ENCODE results near the gene RAB3B. TPM values are rescaled to one million over a fixed set of nuclear protein-coding genes. Genes with fewer than 3 reads are reported as not detected.
"Not testable (repeated sequence)": the region's sequence is repeated elsewhere in the genome, so short reads cannot be mapped to it uniquely, and the experiment has no call there.

The RAB3B gene
- total RNA-seq, 1 donor from 2014 or later, result 20.4 TPM

DNA sequence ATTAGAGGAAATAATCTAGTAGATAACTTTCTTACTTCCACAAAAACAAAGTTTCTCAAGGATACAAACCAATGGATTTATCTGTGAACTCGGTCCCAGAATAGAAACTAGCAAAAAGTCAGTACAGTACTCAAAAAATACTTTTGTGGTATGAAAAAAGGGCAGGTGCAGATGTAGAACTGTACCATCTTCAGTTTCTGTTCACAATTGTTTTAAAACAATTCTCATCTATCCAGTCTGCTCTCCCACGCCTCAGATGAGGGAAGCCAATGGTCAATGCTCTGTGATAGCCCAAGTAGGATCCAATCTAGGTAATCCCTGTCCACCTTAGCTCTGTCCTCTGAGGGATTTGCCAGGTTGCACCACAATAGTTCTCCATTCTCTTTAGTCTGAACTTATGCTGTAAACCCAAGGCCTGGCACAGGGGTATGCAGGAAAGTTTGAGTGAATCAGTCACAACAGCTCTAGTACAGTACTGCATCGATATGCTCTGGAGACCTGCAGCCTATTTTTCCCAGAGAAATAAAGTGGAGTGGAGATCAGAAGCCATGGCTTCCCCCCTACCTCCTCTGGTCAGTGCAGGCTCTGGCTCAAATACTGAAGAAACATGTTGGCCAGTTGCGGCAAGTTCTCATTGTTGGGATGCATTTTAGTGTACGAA, 41.8 kb upstream of the RAB3B start:
- no peaks in the 10 kb centered on the region for H3K9me3 Mint-ChIP-seq
- peak overlapping the region; percentile 94 for H3K4me3 Mint-ChIP-seq
- H3K9ac ChIP-seq, result peak overlapping the region; percentile 64
- H3K9me3 ChIP-seq (ENCODE audit: low read depth), result no peaks in the 10 kb centered on the region
- peaks cover 14% of the 10 kb centered on the region for H3F3A ChIP-seq (ENCODE audit: low read depth)
- peaks cover 10% of the 10 kb centered on the region for H3K4me1 ChIP-seq
- no peak overlapping the region for H3K27ac ChIP-seq
- DNase-seq (ENCODE audit: low spot score), result no peak
- no peaks in the 10 kb centered on the region for H3K27me3 ChIP-seq
- H3K27ac Mint-ChIP-seq, result no peak overlapping the region
- no peaks in the 10 kb centered on the region for H3K27me3 Mint-ChIP-seq (ENCODE audit: insufficient read depth, low read depth)
- H3K4me1 Mint-ChIP-seq, result peaks cover 25% of the 10 kb centered on the region
- H3K4me3 ChIP-seq, result peak overlapping the region; percentile 90
- H3K79me2 ChIP-seq (ENCODE audit: low read depth), result peaks cover 33% of the 10 kb centered on the region
- peaks cover 7% of the 10 kb centered on the region for H3K36me3 Mint-ChIP-seq
- no peaks in the 10 kb centered on the region for H3K36me3 ChIP-seq
- peak overlapping the region; percentile 100 for H3K4me2 ChIP-seq
- H4K20me1 ChIP-seq (ENCODE audit: low read depth), result peaks cover 22% of the 10 kb centered on the region
- TF ChIP-seq, protein P1, sequence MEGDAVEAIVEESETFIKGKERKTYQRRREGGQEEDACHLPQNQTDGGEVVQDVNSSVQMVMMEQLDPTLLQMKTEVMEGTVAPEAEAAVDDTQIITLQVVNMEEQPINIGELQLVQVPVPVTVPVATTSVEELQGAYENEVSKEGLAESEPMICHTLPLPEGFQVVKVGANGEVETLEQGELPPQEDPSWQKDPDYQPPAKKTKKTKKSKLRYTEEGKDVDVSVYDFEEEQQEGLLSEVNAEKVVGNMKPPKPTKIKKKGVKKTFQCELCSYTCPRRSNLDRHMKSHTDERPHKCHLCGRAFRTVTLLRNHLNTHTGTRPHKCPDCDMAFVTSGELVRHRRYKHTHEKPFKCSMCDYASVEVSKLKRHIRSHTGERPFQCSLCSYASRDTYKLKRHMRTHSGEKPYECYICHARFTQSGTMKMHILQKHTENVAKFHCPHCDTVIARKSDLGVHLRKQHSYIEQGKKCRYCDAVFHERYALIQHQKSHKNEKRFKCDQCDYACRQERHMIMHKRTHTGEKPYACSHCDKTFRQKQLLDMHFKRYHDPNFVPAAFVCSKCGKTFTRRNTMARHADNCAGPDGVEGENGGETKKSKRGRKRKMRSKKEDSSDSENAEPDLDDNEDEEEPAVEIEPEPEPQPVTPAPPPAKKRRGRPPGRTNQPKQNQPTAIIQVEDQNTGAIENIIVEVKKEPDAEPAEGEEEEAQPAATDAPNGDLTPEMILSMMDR (IDR thresholded peaks at IDR 0.05), result no peak
- no peak for TF ChIP-seq EZH2 (IDR thresholded peaks at IDR 0.05)
- no peak for TF ChIP-seq EZH2phosphoT487 (IDR thresholded peaks at IDR 0.05)
- no peak overlapping the region for H2AFZ ChIP-seq (replicated peaks)

DNA sequence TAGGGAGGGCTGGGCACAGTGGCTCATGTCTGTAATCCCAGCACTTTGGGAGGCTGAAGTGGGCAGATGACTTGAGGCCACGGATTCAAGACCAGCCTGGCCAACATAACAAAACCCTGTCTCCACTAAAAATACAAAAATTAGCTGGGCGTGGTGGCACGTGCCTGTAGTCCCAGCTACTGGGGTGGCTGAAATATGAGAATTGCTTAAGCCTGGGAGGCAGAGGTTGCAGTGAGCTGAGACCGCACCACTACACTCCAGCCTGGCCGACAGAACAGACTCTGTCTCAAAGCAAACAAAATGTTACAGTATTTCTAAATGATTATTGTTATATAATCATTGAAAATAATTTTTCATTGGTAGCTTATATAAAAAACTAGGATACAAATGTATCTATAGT, 38.3 kb upstream of the RAB3B start:
- H3K9ac ChIP-seq; H3K27me3 Mint-ChIP-seq (ENCODE audit: insufficient read depth, low read depth); H3F3A ChIP-seq (ENCODE audit: low read depth); H3K9me3 Mint-ChIP-seq; H3K27me3 ChIP-seq; DNase-seq (ENCODE audit: low spot score); H3K4me3 ChIP-seq; H3K36me3 ChIP-seq; H3K4me2 ChIP-seq; H2AFZ ChIP-seq (replicated peaks); H3K4me3 Mint-ChIP-seq; H3K9me3 ChIP-seq (ENCODE audit: low read depth); H3K27ac ChIP-seq; H3K27ac Mint-ChIP-seq: not testable (repeated sequence)
- H4K20me1 ChIP-seq (ENCODE audit: low read depth), result peaks cover 22% of the 10 kb centered on the region
- peaks cover 10% of the 10 kb centered on the region for H3K4me1 ChIP-seq
- H3K79me2 ChIP-seq (ENCODE audit: low read depth), result peaks cover 33% of the 10 kb centered on the region
- H3K4me1 Mint-ChIP-seq, result peaks cover 20% of the 10 kb centered on the region
- peaks cover 13% of the 10 kb centered on the region for H3K36me3 Mint-ChIP-seq

- Histone ChIP-seq H3K9ac (no peak overlapping the region), H2AFZ (replicated peaks) (no peak overlapping the region), H3K4me1 (peaks cover 10% of the 10 kb centered on the region), H4K20me1 (ENCODE audit: low read depth) (peaks cover 20% of the 10 kb centered on the region), H3K36me3 (no peaks in the 10 kb centered on the region), H3K4me2 (no peak overlapping the region), H3K4me3 (no peak overlapping the region), H3K27me3 (no peaks in the 10 kb centered on the region), H3F3A (ENCODE audit: low read depth) (no peaks in the 10 kb centered on the region), H3K27ac (no peak overlapping the region), H3K79me2 (ENCODE audit: low read depth) (peaks cover 31% of the 10 kb centered on the region), H3K9me3 (ENCODE audit: low read depth) (no peaks in the 10 kb centered on the region)
- peaks cover 17% of the 10 kb centered on the region for H3K4me1 Mint-ChIP-seq
- H3K27me3 Mint-ChIP-seq (ENCODE audit: insufficient read depth, low read depth), result no peaks in the 10 kb centered on the region
- no peak overlapping the region for H3K4me3 Mint-ChIP-seq
- no peak overlapping the region for H3K27ac Mint-ChIP-seq
- TF ChIP-seq, protein P1 (IDR thresholded peaks at IDR 0.05), result no peak
- TF ChIP-seq EZH2phosphoT487 (IDR thresholded peaks at IDR 0.05) (no peak), EZH2 (IDR thresholded peaks at IDR 0.05) (no peak)
- H3K36me3 Mint-ChIP-seq, result peaks cover 19% of the 10 kb centered on the region
- no peak for DNase-seq (ENCODE audit: low spot score)
- no peaks in the 10 kb centered on the region for H3K9me3 Mint-ChIP-seq
These were observed 37.8 kb upstream of the RAB3B start for GRCh38 chr1:52028328-52028727.

DNA sequence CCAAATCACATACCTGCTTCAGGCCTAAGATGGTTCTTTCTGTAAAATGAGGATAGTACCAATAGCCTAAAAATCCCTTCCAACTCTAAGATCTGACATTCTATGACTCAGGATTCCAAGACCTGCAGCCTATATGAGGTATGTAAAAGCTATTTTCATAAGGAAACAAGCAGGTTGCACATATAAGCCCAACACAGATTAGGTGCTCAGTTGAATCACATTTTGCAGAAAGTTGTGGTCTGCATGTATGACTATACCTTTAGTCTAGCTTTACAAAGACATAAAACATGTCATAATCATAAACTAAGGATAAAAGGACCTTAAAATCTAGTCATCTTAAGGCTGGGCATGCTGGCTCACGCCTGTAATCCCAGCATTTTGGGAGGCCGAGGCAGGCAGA, 35.8 kb upstream of the RAB3B start:
- H3K9me3 ChIP-seq (ENCODE audit: low read depth), result no peaks in the 10 kb centered on the region
- no peak overlapping the region for H3K4me2 ChIP-seq
- H3K9ac ChIP-seq, result no peak overlapping the region
- DNase-seq (ENCODE audit: low spot score), result no peak
- no peaks in the 10 kb centered on the region for H3K9me3 Mint-ChIP-seq
- H3K79me2 ChIP-seq (ENCODE audit: low read depth), result peaks cover 10% of the 10 kb centered on the region
- H3K4me1 ChIP-seq, result no peaks in the 10 kb centered on the region
- H4K20me1 ChIP-seq (ENCODE audit: low read depth), result peaks cover 4% of the 10 kb centered on the region
- no peak for TF ChIP-seq EZH2phosphoT487 (IDR thresholded peaks at IDR 0.05)
- TF ChIP-seq, protein P1 (IDR thresholded peaks at IDR 0.05), result no peak
- no peak for TF ChIP-seq EZH2 (IDR thresholded peaks at IDR 0.05)
- peaks cover 3% of the 10 kb centered on the region for H3K4me1 Mint-ChIP-seq
- no peak overlapping the region for H3K4me3 Mint-ChIP-seq
- no peak overlapping the region for H2AFZ ChIP-seq (replicated peaks)
- H3F3A ChIP-seq (ENCODE audit: low read depth), result no peaks in the 10 kb centered on the region
- no peak overlapping the region for H3K27ac Mint-ChIP-seq
- H3K36me3 ChIP-seq, result no peaks in the 10 kb centered on the region
- H3K27ac ChIP-seq, result no peak overlapping the region
- H3K27me3 ChIP-seq, result no peaks in the 10 kb centered on the region
- peaks cover 19% of the 10 kb centered on the region for H3K36me3 Mint-ChIP-seq
- H3K27me3 Mint-ChIP-seq (ENCODE audit: insufficient read depth, low read depth), result no peaks in the 10 kb centered on the region
- H3K4me3 ChIP-seq, result no peak overlapping the region
